NCI-H446 (cell line): ENCODE measurements around the gene FOXE1.

ENCODE experiments used
- DNase-seq, 2 experiments: peaks; one replicate each; lab custom pipeline; 2025; lab: John Stamatoyannopoulos, UW

Gene FOXE1

DNA sequence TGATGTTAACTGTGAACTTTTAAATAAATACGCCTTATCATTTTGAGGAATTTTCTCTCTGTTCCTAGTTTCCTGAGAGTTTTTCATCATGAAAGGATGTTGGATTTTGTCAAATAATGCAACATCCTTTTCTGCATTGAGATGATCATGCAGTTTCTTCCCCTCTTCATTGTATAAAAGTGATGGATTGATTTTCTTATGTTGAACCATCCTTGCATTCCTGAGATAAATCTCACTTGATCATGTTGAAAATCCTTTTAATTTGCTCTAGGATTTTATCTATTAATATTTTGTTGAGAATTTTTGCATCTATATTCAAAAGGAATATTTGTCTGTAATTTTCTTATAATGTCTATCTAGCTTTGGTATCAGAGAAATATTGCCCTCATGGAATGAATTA lies 13.3 kb downstream of the FOXE1 start:
- no peak for DNase-seq

DNA sequence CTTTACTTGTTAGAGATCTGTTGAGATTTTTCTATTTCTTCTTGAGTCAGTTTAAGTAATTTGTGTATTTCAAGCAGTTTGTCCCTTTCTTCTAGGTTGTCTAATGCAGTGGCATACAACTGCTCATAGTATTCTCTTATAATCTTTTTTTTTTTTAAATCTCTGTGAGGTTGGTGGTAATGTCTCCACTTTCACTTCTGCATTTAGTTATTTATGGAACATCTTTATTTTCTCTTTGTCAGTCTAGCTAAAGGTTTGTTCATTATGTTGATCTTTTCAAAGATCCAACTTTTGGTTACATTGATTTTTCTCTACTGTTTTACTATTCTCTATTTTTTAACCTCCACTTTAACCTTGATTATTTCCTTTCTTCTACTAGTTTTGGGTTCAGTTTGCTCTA lies 13.8 kb downstream of the FOXE1 start:
- DNase-seq: no peak

DNA sequence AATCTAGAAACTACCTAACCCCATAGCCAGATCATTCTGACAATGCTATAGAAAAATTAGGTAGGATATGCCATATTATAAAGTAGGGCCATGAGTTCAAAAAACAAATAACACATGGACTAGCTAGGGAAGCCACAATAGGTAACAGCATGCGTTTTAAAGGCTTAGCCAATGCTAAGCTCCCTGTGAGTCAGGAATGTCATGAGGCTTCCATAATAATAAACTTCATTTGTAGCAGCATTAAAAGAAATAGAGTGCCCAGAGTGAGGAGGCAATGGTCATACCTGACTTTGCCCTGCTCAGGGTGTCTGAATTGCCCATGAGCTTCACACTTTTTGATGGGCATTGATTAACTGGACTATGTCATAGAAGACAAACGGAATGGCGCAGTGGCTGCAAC lies 15.8 kb downstream of the FOXE1 start:
- DNase-seq: no peak

DNA sequence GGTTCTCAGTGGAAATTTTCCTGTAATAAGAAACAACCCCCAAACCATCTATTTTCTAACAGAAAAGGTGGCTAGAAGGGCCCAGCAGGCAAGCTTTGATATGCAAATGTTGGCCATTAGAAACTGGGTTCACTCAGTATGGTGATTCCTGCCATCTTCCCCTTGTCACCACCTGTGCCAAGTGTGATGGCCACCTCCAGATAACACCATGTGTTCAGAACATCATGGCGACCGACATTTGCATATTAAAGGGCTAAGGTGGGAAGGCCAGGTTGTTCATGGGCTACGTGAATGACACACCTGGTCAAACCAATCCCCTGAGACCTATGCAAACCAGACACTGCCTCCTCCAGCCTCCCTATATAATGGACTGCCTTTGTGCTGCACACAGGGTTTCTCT lies 20.4 kb downstream of the FOXE1 start:
- no peak for DNase-seq

DNA sequence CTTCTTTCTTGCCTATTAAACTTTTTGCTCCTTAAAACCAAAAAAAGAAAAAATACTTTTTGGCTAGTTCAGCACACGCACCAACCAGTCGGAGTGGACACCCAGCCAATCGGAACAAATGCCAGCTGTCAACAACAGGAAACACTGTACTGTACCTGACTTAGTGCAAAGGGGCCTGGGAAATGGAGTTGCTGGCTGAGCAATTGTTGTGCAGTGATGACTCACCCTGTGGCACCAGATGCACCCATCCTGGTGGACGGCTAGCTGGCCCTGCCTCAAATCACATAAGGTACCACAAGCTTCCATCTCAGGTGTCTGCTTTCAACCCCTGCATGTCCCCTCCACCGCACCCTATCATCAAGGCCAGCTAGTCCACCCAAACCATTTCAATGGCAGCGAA lies 20.9 kb downstream of the FOXE1 start:
- DNase-seq: peak in 1 of 2 experiments; percentile 18

DNA sequence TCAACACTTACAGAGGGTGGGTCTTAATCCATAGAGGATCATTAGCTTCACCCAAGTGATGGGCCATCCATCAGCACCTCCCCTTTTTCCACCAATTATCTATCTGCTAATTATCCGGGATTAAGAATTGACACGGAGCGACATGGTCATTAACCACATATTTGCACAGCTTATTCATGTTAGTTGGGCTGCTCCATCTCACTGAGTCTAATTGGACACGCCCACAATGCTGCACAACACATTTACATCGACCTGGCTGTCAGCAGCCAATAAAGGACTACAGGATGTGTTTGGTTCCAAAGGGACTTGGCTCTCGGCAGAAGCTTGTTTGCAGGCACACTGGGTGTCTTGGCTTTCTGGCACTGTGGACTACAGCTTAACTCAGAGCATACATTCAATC lies 21.6 kb downstream of the FOXE1 start:
- DNase-seq: peak; percentile 35 to 75

DNA sequence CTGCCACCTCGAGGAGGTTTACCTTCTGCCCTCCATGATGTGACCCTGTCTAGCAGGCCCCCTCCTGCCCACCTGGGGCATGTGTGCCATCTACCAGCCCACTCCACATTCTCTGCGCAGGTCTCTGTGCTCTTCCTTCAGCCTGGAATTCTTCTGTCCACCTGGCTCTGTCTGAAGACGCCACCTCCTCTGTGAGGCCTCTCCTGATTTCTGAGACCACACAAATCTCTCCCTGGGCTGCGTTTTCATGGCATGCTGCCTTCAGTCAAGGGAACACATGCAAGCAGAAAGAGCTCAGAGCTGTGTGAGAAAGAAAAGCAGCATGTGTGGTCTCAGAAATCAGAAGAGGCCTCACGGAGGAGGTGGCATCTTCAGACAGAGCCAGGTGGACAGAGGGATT lies 22.1 kb downstream of the FOXE1 start:
- DNase-seq: no peak

DNA sequence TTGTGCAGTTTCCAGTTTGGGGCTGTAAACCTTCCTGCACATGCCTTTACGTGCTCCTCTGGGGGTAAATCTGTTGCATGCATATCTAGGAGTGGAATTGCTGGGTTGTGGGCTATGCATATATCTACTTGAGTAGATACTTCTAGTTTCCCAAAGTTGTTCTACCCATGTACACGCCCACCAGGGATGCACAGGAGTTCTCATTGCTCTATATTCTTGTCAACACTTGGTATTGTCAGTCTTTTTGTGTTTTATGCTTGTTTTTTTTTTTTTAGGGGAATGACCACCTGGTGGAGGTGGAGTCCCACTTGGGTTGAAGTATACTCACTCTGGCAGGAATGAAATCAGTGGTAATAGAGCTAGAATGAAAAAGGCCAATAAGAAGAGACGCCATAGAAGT lies 23.0 kb downstream of the FOXE1 start:
- DNase-seq: no peak

DNA sequence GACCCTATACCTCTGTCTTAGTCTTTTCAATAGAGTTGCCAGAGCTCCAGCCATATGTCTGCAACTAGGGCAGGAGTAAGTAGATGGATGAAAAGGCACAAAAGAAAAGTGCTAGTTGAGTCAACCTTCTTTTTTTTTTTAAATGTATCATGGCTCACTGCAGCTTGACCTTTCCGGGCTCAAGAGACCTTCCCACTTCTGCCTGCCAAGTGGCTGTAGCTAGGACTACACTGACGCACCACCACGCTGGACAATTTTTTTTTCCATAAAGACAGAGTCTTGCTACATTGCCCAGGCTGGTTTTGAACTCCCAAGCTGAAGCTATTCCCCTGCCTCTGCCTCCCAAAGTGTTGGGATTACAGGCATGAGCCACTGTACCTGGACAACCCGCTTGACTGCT lies 27.3 kb downstream of the FOXE1 start:
- no peak for DNase-seq

DNA sequence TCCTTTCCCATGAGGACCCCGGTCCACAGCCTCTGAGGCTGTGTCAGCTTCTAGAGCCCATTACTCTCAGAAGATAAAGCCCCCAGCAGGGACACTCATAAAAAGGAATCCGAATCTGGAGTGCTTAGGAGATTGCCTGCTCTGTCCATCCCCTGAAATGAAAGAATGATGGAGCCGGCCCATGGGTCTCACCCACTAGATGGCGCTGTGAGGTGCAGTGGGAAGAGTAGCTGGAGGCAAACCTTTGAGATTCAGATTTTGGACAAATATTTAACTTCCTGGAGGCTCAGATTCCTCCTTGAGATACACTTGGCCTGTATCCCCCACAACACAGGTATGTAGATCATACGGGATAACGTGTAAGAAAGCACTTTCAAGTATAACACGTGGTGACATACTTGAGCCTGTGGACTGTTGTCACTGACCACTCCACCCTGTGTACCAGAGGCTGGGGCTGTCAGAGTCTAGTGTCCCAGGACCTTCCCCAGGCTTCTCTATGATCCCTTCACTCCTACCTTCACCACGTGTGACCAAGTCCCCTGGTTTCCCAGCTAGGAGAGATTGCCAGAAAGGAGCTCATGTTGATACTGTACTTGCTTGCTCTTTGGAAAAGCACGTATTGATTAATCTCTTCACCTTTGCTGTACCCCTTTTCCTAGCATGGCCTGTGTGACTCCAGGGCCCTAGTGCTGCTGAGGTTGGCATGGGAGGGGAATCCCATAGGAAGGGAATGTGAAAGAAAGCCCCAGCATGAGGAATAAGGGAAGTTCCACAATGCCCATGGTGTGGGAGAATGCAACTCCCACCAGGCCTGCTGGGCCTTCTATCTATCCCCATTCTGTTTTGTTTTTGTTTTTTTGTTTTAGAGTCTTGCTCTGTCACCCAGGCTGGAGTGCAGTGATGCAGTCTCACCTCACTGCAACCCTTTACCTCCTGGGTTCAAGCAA lies 37.2 kb downstream of the FOXE1 start:
- DNase-seq: peak in 1 of 2 experiments; percentile 0

DNA sequence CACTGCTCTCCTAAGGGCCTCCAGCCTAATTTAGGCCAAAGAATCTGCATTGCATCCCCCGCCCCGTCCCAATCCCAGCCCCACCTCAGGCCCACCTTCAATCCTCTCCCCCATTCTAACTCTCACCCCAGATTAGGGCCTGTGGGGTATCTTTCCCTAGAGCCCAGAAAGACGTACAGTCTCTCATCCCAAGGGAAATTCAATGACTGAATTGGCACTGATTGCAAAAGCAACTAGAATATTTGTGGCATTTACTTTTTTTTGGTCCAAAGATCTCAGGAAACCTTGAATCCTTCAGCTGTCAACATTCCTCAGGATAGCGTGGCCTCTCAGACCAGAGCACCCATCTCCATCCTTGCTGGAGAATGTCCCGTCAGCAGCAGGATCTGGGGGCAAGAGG lies 38.7 kb downstream of the FOXE1 start:
- DNase-seq: no peak

DNA sequence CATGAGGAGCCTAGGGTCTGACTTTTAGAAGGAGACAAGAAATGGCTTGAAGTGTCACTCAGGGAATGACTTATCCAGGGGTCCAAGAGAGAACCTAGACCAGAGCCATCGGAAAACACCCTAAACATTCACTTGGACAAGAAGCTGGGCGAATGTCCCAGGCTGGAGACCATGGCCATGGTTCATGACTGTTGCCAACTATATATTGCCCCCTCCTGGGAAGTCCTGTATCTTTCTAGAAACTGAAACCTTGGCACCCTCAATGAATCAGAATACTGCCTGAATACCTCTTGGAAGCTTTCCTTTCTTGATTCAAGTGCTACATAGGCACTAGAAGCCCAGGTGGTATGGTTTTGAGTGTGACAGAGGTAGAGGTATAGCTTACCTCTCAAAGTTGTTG lies 39.4 kb downstream of the FOXE1 start:
- no peak for DNase-seq

DNA sequence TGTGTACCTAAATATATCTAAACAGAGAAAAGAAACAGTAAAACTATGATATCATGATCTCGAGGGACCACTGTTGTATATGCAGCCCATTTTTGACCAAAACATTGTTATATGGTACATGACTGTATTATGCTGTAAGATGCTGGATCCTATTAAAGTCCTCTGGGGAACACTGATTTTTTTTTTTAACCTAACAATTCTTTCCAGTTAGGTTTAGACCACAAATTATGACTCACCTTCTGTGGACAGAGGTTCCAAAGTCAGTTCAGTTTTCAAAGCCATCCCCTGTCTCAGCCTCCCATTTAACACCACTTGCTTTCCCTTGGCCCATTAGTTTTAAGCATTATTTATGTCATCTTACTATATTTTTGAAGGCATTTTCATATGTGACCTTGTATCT lies 42.2 kb downstream of the FOXE1 start:
- no peak for DNase-seq

DNA sequence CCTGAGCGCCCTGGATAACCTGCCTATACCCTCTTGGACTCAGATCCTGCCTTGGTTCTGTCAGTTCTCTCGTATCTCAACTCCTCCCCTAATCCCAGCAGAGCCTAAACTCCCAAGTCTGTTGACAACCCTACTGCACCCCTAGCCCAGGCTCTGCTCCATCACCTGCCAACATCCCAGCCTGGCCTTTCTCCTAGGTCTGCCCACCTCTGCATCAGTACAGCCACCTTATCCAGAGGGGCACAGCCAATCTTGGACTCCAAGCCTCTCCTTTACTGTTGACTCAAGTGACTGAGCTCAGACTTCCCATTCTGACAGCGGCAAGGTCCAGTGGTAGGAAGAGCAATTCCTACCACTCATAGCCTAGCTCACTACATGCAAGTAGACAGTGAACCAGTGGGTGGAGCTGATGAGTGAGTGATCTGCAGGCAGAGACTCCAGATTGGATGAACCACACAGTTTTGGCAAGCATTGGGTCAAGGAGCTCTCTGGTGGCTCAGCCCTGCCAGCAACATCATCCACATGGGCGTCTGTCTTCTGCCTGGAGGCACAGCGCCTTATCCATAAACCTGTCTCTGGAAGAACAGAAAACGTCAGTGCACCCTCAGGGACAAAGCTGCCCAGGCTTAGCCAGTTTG lies 42.8 kb downstream of the FOXE1 start:
- peak; percentile 9 to 73 for DNase-seq

DNA sequence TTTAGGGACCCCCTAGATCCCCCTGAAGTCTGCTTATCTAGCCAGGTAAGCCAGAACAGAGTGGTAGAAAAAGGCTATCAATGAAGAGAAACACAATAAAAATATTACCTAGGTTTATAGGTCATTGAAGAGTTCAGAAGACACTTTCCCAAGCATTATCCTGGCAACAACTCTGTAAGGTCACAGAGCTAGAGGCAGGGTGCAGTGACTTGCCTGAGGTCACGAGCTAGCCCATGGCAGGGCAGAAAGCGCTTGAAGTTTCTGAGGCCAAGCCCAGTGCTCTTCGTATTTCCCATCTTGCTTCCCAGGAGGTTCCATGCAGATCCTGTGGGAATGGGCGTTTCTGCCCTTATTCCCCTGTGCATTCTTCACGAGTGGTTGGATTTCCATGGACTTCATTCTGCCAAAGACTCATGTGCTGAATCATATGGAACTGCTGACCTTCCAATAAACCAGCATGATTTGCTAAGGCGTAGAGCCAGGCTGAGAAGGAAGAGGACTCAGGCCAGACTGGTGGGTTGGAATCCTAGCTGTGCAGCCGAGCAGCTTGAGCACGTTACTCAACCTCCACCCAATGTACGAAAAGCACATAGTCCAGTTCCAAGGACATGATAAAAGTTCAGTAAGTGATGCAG lies 47.2 kb downstream of the FOXE1 start:
- peak in 1 of 2 experiments; percentile 27 for DNase-seq

DNA sequence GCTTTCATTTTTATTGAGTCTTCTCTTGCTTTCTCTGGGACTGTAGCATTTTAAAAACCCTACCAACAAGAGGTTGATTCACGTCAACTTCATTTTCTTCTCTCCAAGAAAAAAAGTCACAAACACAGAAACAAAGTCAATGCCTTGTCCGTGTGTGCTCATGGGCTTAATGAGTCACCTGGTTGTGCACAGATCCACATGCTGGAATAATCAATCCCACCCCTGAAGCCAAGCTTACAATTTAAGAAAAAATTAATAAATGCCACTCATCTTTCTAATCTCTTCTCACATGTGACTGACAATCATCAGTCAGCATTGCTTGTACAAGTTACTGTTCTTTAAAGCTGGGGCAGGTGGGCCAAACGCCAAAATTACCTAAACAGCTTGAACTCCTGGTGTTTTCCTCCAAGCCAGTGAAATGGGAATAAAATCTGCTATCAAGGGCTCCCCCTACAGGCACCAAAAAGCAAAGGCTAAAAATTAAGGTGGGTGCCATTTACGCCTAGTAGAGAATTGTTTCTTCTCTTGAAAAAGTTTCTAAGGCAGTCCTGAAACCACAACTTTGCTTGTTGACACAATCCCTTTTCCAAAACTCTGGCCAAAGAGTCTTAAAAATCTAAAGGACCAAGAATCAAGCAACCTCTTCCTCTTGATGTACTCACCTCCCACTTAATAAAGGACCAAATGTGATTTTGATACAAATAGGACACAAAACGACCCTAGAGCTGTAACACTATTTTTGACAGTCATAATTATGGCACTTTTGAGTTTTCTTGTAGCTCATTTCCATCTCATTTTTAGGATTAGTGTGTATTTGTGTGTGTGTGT lies 47.9 kb downstream of the FOXE1 start:
- peak; percentile 1 to 57 for DNase-seq

DNA sequence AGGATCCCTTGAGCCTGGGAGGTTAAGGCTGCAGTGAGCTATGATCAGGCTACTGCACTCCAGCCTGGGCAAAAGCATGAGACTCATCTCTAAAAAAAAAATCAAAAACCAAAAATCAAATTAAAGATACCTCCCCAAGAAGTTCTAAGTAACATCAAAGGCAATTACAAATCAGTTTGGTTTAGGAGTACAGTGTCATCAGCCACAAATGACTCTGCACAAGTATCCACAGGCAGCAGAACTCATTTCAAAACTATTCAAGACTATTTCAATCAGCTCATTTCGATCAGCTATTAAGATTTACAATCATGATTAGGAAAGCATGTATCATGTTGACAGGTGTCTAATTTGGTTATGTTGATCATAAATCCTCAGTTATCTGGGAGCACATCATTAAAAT lies 50.2 kb downstream of the FOXE1 start:
- DNase-seq: no peak

DNA sequence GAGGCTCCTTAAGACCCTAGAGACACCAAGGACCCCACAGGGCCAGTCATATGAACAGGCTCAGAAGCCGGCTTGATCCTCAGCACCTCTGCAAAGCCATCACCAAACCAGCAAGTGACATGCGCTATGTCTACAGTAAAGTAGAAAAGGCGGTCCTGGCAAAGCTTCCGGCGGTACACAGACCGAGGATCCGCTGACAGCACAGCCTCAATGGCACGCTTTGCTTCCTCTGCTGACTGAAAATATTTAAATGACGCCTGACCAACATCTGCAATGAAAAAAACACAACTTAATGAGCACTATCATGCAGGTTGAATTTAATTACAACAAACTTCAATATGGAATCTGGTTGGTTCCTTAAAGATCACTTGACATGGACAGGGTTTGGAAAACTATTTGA lies 51.7 kb downstream of the FOXE1 start:
- no peak for DNase-seq

DNA sequence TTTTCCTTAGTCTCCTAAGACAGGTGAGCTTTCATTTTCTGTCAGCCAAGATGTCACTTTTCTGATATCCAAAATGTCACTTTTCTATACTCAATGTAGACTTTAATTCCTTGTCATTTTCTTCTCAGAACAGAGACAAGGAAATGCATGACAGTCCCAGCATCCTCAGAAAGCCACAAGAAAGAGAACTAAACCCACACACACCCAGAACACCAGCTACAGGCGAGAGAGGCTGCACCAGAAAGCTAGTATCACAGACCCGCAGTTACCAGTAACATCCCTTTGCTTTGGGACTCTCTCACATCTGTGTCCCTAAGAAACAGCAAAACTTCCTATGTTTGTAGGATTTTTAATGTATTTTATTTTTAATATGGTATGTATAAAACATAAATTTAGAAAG lies 52.2 kb downstream of the FOXE1 start:
- DNase-seq: no peak
